Measurements from ENCODE around the gene ICAM3.

GRCh38 chr19:10284960-10285278, 54.5 kb downstream of the ICAM3 start:
- TF ChIP-seq GATA2 (IDR thresholded peaks at IDR 0.05; ENCODE audit: low read depth, low read length) (no peak), GATA3 (IDR thresholded peaks at IDR 0.05; ENCODE audit: low read depth, low read length) (no peak)

Measured in SH-SY5Y (cell line).